NT2/D1 (cell line): ENCODE measurements around the gene B2M.

Source experiments
- YY1 ChIP-seq: IDR thresholded peaks from 2 replicates; pipeline ENCODE4 v1.6.1; 2011; ENCODE audit not compliant: insufficient read length, insufficient read depth
- ZNF274 ChIP-seq: IDR thresholded peaks from 2 replicates; pipeline ENCODE4 v1.6.1; 2011; ENCODE audit warnings: mild to moderate bottlenecking, low read depth, low read length

- TF ChIP-seq YY1, result no peak
- TF ChIP-seq ZNF274, result no peak
These were observed 851 bp upstream of the B2M start for GRCh38 chr15:44710236-44711095.
